Tibial nerve (tissue), 4 donors: Measurements from ENCODE around the gene HNRNPR.

Experiments
- EP300 ChIP-seq, 2 donors: sonication (generic); formaldehyde crosslinking; IDR thresholded peaks; one replicate each; pipeline ENCODE4 v1.6.1; 2017; ENCODE audit warnings: antibody characterized with exemption in 2 of 2, mild to moderate bottlenecking in 1 of 2
- POLR2A ChIP-seq, 2 donors: fragments of 450-650 bp; IDR thresholded peaks; one replicate each; pipeline ENCODE4 v1.6.1; 2017; ENCODE audit warnings: antibody characterized with exemption in 2 of 2, mild to moderate bottlenecking in 2 of 2, moderate library complexity in 2 of 2
- TF ChIP-seq, protein P1 (sequence below), 5 experiments: fragments of 200-600 bp in 3 of 5; fragments of 450-650 bp in 2 of 5; sonication (generic) in 3 of 5; IDR thresholded peaks; one replicate each; pipeline ENCODE4 v1.5.1; 2016 to 2019; ENCODE audit warnings: antibody characterized with exemption in 5 of 5, mild to moderate bottlenecking in 3 of 5, moderate library complexity in 2 of 5

DNA sequence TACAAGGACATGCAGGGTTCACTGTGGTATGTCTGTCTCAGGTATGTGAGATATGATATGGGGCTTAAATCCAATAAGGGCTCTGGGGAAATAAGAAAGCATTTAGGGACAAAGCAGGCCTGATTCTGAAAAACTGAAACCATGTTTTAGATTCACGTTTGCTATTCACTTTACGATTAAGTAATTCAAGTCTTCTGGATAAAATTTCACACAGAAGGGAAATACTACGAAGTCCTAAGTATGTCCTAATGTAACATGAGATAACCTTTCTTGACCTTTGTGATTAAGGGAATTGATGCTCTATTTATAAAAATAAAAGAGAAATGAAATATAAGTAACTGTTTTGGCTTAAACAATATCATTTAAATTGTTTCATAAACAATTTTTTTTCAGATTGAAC is 55.4 kb downstream of the HNRNPR start:
- TF ChIP-seq, protein P1, sequence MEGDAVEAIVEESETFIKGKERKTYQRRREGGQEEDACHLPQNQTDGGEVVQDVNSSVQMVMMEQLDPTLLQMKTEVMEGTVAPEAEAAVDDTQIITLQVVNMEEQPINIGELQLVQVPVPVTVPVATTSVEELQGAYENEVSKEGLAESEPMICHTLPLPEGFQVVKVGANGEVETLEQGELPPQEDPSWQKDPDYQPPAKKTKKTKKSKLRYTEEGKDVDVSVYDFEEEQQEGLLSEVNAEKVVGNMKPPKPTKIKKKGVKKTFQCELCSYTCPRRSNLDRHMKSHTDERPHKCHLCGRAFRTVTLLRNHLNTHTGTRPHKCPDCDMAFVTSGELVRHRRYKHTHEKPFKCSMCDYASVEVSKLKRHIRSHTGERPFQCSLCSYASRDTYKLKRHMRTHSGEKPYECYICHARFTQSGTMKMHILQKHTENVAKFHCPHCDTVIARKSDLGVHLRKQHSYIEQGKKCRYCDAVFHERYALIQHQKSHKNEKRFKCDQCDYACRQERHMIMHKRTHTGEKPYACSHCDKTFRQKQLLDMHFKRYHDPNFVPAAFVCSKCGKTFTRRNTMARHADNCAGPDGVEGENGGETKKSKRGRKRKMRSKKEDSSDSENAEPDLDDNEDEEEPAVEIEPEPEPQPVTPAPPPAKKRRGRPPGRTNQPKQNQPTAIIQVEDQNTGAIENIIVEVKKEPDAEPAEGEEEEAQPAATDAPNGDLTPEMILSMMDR (IDR thresholded peaks at IDR 0.05): no peak
- TF ChIP-seq POLR2A (IDR thresholded peaks at IDR 0.05): no peak
- TF ChIP-seq EP300 (IDR thresholded peaks at IDR 0.05): no peak
